T-helper 1 cell treated with Interleukin-12 subunit alpha and Interleukin-12 subunit beta and Interleukin-4 antibody, amounts not matched to agents 30 ng/mL and 1 ng/mL, for 36 hours (primary cell): ENCODE results near the gene PTPN4. TPM values are rescaled to one million over a fixed set of nuclear protein-coding genes. Genes with fewer than 3 reads are reported as not detected.
"Not testable (repeated sequence)": the region's sequence is repeated elsewhere in the genome, so short reads cannot be mapped to it uniquely, and the experiment has no call there.

Experiments
- intact Hi-C: fragments of 100-400 bp; cut with micrococcal nuclease; formaldehyde crosslinking; loops from one replicate; pipeline ENCODE4 v1.15.1; 2024
- total RNA-seq: library from RNA; stranded (reverse); gene quantifications from 2 replicates; pipeline ENCODE4 v1.2.3, GENCODE V29; 2022

The PTPN4 gene
- total RNA-seq, 1 donor from 2014 or later = 47.6 TPM

- intact Hi-C loops = no loop called here
Measured at GRCh38 chr2:119932809-119933208, 173.1 kb downstream of the PTPN4 start.

GRCh38 chr2:119934319-119934718, 174.6 kb downstream of the PTPN4 start:
- intact Hi-C loops = no loop called here

- intact Hi-C loops = no loop called here
Measured at GRCh38 chr2:119937680-119938079, 178.0 kb downstream of the PTPN4 start.

GRCh38 chr2:119939915-119940314, 180.2 kb downstream of the PTPN4 start:
- intact Hi-C loops = no loop called here

- intact Hi-C loops = no loop called here
Measured at GRCh38 chr2:119940856-119941255, 181.1 kb downstream of the PTPN4 start.

- intact Hi-C loops = no loop called here
Measured at GRCh38 chr2:119941388-119941787, 181.7 kb downstream of the PTPN4 start.

- intact Hi-C loops = no loop called here
Measured at GRCh38 chr2:119941981-119942513, 182.3 kb downstream of the PTPN4 start.

GRCh38 chr2:119943058-119943457, 183.3 kb downstream of the PTPN4 start:
- intact Hi-C loops = no loop called here

- intact Hi-C loops = no loop called here
Measured at GRCh38 chr2:119947535-119947934, 187.8 kb downstream of the PTPN4 start.

GRCh38 chr2:119950966-119951365, 191.2 kb downstream of the PTPN4 start:
- intact Hi-C loops = no loop called here

- intact Hi-C loops = no loop called here
Measured at GRCh38 chr2:119958670-119959268, 199.0 kb downstream of the PTPN4 start.

GRCh38 chr2:119960821-119961220, 201.1 kb downstream of the PTPN4 start:
- intact Hi-C loops = no loop called here

- intact Hi-C loops = no loop called here
Measured at GRCh38 chr2:119981896-119982295, 222.2 kb downstream of the PTPN4 start.

GRCh38 chr2:119982506-119982905, 222.8 kb downstream of the PTPN4 start:
- intact Hi-C loops = no loop called here

GRCh38 chr2:119983108-119983507, 223.4 kb downstream of the PTPN4 start:
- intact Hi-C loops = no loop called here

- intact Hi-C loops = no loop called here
Measured at GRCh38 chr2:119996148-119996547, 236.4 kb downstream of the PTPN4 start.

- intact Hi-C loops = not testable (repeated sequence)
Measured at GRCh38 chr2:119996896-119997891, 237.5 kb downstream of the PTPN4 start.

- intact Hi-C loops = no loop called here
Measured at GRCh38 chr2:120001471-120001870, 241.7 kb downstream of the PTPN4 start.

GRCh38 chr2:120004254-120004653, 244.5 kb downstream of the PTPN4 start:
- intact Hi-C loops = no loop called here

GRCh38 chr2:120005834-120006521, 246.3 kb downstream of the PTPN4 start:
- intact Hi-C loops = no loop called here

GRCh38 chr2:120007851-120008250, 248.1 kb downstream of the PTPN4 start:
- intact Hi-C loops = no loop called here

GRCh38 chr2:120012363-120012762, 252.6 kb downstream of the PTPN4 start:
- intact Hi-C loops = loop anchor here (2.0 to 5.0 kb wide), 6 partner anchors 26 to 1724 kb away; partner anchors contain the start of genes NIFK, RALB and TMEM185B
